Psoas muscle (tissue), 8 donors: ENCODE data around the gene FBXL19. TPM values are rescaled to one million over a fixed set of nuclear protein-coding genes. Genes with fewer than 3 reads are reported as not detected.

Experiments
- ATAC-seq, 4 donors: fragments of 200-7000 bp; cut with Tn5 transposase; one replicate each; pipeline ENCODE4 v1.9.1; 2020; ENCODE audit warnings: moderate library complexity in 3 of 4, mild to moderate bottlenecking in 2 of 4
- DNase-seq, 2 donors: peaks; one replicate each; pipeline ENCODE4 v3.0.0-alpha.2; 2020
- H3K27ac ChIP-seq: fragments of 200-600 bp; one replicate; pipeline ENCODE4 v1.8.0; 2022
- H3K27me3 ChIP-seq, 3 donors: fragments of 200-600 bp in 1 of 3; one replicate each; pipeline versions ENCODE4 v1.6.1 to v1.8.0; 2013 to 2022; ENCODE audit warnings: low read length in 2 of 3, mild to moderate bottlenecking in 2 of 3, moderate library complexity in 1 of 3; ENCODE audit not compliant: insufficient read depth in 3 of 3
- H3K36me3 ChIP-seq, 2 donors: fragments of 200-600 bp in 1 of 2; one replicate each; pipeline versions ENCODE4 v1.6.1 to v1.8.0; 2013 to 2022; ENCODE audit warnings: low read depth in 1 of 2, mild to moderate bottlenecking in 1 of 2, moderate library complexity in 1 of 2; ENCODE audit not compliant: insufficient read depth in 1 of 2
- H3K4me1 ChIP-seq: fragments of 200-600 bp; one replicate; pipeline ENCODE4 v1.8.0; 2022
- H3K4me3 ChIP-seq: fragments of 200-600 bp; one replicate; pipeline ENCODE4 v1.8.0; 2022; ENCODE audit warnings: mild to moderate bottlenecking
- H3K9me3 ChIP-seq: fragments of 200-600 bp; one replicate; pipeline ENCODE4 v1.8.0; 2022
- WGBS, 3 donors: extraction: QIAGEN DNeasy Blood & Tissue Kit; methylation state at CpG; one replicate each; pipeline versions ENCODE4 v1.1.6 to v1.1.7; 2013; 5-methylcytosine and 5-hydroxymethylcytosine counted together
- intact Hi-C, 2 donors: fragments of 100-400 bp; cut with DNase I; formaldehyde crosslinking; loops; one replicate each; pipeline versions ENCODE4 v1.11.0 to v1.14.2; 2022
- polyA plus RNA-seq, 3 donors: library from polyadenylated mRNA; stranded (reverse); fragments of 200-250 nt; gene quantifications; one replicate each; pipeline ENCODE4 v1.2.3, GENCODE V29; 2013
- total RNA-seq, 4 donors: library from RNA; stranded (reverse); fragmentation: NEBNext Ultra II Directional in 2 of 4; extraction: Animal tissue kit (Norgen Biotek cat#: 25700) in 2 of 4; gene quantifications; one replicate each; pipeline versions ENCODE4 v1.2.1 to v1.2.4, GENCODE V29; 2021 to 2023
- TF ChIP-seq, protein P1 (sequence below): fragments of 200-600 bp; IDR thresholded peaks from one replicate; pipeline ENCODE4 v1.8.0; 2022; ENCODE audit warnings: antibody characterized with exemption
- donor health status: healthy with polysubstance abuse.
- donor health status: DM: no; HTN: no; CAD: no; lungs with moderate emphysema.
- donor health status: Bipolar disorder and iron deficiency.
- donor health status: healthy.
- donor health status: DM: yes; HTN: yes; CAD: no.
- donor health status: DM: no; HTN: no; CAD: no.
- donor health status: DM: no; HTN: no; CAD: no.
- donor health status: DM: yes; HTN: yes; CAD: no.

The FBXL19 gene
- total and polyA plus RNA-seq, 7 donors, result 2.8 to 5.4 (median 4.1) TPM

DNA sequence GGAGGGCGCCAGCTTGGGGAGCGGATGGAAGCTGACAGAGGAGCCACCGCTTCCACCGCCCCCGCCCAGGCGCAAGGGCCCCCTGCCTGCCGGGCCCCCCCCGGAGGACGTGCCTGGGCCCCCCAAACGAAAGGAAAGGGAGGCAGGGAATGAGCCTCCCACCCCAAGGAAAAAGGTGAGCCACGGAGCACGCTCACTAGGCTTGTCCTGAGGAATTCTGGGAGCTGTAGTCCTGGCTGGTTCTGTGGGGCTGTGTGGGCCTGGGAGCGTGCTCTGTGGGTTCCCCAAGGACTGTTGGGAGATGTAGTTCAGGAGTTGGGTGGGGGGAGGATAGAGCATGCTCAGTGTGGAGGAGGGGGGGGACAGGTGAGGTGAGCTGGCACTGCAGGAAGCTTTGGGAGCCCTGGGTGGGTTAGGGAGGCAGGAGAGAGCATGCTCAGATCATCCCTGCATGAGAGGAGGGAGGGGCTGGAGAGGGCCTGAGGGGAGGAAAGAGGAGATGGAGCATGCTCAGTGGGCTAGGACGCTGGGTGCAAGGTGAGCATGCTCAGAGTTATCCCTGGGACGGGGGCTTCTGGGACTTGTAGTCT is 4.5 kb downstream of the FBXL19 start:
- TF ChIP-seq, protein P1, sequence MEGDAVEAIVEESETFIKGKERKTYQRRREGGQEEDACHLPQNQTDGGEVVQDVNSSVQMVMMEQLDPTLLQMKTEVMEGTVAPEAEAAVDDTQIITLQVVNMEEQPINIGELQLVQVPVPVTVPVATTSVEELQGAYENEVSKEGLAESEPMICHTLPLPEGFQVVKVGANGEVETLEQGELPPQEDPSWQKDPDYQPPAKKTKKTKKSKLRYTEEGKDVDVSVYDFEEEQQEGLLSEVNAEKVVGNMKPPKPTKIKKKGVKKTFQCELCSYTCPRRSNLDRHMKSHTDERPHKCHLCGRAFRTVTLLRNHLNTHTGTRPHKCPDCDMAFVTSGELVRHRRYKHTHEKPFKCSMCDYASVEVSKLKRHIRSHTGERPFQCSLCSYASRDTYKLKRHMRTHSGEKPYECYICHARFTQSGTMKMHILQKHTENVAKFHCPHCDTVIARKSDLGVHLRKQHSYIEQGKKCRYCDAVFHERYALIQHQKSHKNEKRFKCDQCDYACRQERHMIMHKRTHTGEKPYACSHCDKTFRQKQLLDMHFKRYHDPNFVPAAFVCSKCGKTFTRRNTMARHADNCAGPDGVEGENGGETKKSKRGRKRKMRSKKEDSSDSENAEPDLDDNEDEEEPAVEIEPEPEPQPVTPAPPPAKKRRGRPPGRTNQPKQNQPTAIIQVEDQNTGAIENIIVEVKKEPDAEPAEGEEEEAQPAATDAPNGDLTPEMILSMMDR, result no peak
- WGBS, 3 donors, result 52 to 68% (median 61%) methylated on average over 15 of the region's 15 CpGs
- ATAC-seq, result peak; percentile 16 to 43 (median 27)
- H3K4me1 ChIP-seq, result no peaks in the 10 kb centered on the region
- intact Hi-C loops, result no loop called here
- no peak overlapping the region for H3K27ac ChIP-seq
- H3K36me3 ChIP-seq, result peaks cover 5 to 30% of the 10 kb centered on the region in 2 donors
- no peak overlapping the region for H3K4me3 ChIP-seq
- peak in 1 of 2 donors; percentile 69 for DNase-seq
- H3K27me3 ChIP-seq, result no peaks in the 10 kb centered on the region
- H3K9me3 ChIP-seq, result no peaks in the 10 kb centered on the region

DNA sequence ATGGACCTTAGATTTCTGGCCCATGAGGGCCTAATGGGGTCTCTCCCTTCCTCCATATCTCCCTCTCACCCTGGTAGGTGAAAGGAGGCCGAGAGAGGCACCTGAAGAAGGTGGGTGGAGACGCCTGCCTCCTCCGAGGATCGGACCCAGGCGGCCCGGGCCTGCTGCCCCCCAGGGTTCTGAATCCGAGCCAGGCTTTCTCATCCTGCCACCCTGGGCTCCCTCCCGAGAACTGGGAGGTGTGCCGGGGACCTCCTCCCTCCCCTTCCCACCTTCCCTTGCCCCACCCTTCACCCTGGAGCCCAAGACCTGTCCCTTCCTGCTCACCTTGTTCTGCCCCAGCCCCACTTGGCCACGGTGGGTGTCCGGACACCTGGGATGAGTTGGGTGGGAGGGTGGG is 5.0 kb downstream of the FBXL19 start:
- no peaks in the 10 kb centered on the region for H3K27me3 ChIP-seq
- H3K27ac ChIP-seq, result no peak overlapping the region
- H3K4me3 ChIP-seq, result no peak overlapping the region
- ATAC-seq (no peak), DNase-seq (no peak)
- TF ChIP-seq, protein P1, result no peak
- H3K9me3 ChIP-seq, result no peaks in the 10 kb centered on the region
- intact Hi-C loops, result no loop called here
- WGBS, 3 donors, result 83 to 85% (median 84%) methylated on average over 7 to 11 of the region's 11 CpGs
- H3K4me1 ChIP-seq, result no peaks in the 10 kb centered on the region
- H3K36me3 ChIP-seq, result peaks cover 5 to 35% of the 10 kb centered on the region in 2 donors

DNA sequence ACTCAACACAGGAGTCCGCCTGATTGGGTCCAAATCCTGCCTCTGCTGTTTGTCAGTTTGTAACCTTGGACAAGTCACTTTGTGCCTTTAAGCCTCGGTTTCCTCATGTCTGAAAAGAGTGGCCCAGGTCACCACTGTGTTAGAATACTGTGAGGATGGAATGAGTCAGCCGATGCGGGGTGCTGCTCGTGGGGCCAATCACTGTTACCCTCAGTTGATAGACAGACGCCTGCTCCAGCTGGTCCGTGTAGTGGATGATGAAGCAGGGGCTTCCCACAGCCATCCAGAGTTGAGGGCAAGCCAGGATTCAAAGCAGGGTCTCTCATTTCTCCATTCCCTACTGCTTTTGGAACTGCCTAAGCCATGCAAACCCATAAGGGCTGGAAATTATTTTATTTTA is 5.8 kb downstream of the FBXL19 start:
- H3K9me3 ChIP-seq, result no peaks in the 10 kb centered on the region
- no peak for DNase-seq
- TF ChIP-seq, protein P1, result no peak
- intact Hi-C loops, result no loop called here
- no peaks in the 10 kb centered on the region for H3K4me1 ChIP-seq
- peaks cover 5 to 38% of the 10 kb centered on the region in 2 donors for H3K36me3 ChIP-seq
- no peaks in the 10 kb centered on the region for H3K27me3 ChIP-seq
- ATAC-seq, result no peak
- no peak overlapping the region for H3K27ac ChIP-seq
- 78 to 87% (median 79%) methylated on average over 7 of the region's 7 CpGs for WGBS, 3 donors
- no peak overlapping the region for H3K4me3 ChIP-seq

DNA sequence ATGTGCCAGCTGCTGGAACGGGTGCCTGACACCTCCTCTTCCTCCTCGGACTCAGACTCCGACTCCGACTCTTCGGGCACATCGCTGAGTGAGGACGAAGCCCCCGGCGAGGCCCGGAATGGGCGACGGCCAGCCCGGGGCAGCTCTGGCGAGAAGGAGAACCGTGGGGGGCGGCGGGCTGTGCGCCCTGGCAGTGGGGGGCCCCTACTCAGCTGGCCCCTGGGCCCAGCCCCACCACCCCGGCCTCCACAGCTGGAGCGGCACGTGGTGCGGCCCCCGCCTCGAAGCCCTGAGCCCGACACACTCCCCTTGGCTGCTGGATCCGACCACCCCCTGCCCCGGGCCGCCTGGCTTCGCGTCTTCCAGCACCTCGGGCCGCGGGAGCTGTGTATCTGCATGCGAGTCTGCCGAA is 6.8 kb downstream of the FBXL19 start:
- Histone ChIP-seq H3K4me3 (no peak overlapping the region), H3K27ac (no peak overlapping the region), H3K36me3 (peaks cover 5 to 38% of the 10 kb centered on the region in 2 donors), H3K27me3 (no peaks in the 10 kb centered on the region), H3K4me1 (no peaks in the 10 kb centered on the region), H3K9me3 (no peaks in the 10 kb centered on the region)
- WGBS, 3 donors, result 89 to 90% (median 89%) methylated on average over 28 to 35 of the region's 35 CpGs
- TF ChIP-seq, protein P1, result no peak
- DNase-seq (no peak), ATAC-seq (no peak)
- intact Hi-C loops, result no loop called here
